Omental fat pad (tissue), 4 donors: ENCODE data around the gene PON3. TPM values are rescaled to one million over a fixed set of nuclear protein-coding genes. Genes with fewer than 3 reads are reported as not detected.

Experiments
- ATAC-seq: fragments of 150-250 bp; one replicate; pipeline ENCODE4 v1.9.1; 2016; ENCODE audit warnings: mild to moderate bottlenecking, moderate library complexity; ENCODE audit not compliant: low FRiP score
- DNase-seq: peaks from one replicate; pipeline ENCODE4 v3.0.0-alpha.2; 2019; ENCODE audit warnings: low spot score
- CTCF ChIP-seq, 3 donors: fragments of 450-650 bp; IDR thresholded peaks; one replicate each; pipeline ENCODE4 v1.5.1; 2016 to 2017; ENCODE audit warnings: antibody characterized with exemption in 3 of 3, mild to moderate bottlenecking in 3 of 3, moderate library complexity in 2 of 3
- total RNA-seq, 4 donors: library from RNA; depleted of rRNA; stranded (reverse); fragments of >200 nt; gene quantifications; one replicate each; pipeline ENCODE4 v1.1.0, GENCODE V29; 2016

The PON3 gene
- total RNA-seq, 4 donors from 2014 or later: 1.3 to 4.3 (median 3.1) TPM

- no peak for DNase-seq
- no peak for ATAC-seq
- TF ChIP-seq CTCF (IDR thresholded peaks at IDR 0.05): no peak
These were observed 74.5 kb downstream of the PON3 start for GRCh38 chr7:95321720-95322119.

GRCh38 chr7:95320651-95321050 lies 75.5 kb downstream of the PON3 start:
- no peak for TF ChIP-seq CTCF (IDR thresholded peaks at IDR 0.05)
- DNase-seq (no peak), ATAC-seq (no peak)

DNA sequence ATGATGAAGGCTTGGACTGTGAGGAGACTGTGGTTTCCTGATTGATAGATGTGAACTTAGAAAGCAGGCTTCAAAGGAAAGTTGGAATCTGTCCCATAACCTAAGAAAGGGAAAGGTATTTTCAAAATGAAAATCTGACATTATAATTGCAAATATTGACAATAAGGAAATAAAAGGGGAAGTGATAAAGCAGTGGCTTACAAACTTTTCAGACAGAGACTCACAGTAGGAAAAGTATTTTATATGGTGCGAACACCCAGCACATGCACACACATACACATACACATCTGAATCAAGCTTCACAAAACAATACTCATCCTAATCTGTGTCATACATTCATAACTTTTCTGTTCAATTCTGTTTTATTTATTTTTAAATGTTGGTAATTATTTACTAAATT lies 76.6 kb downstream of the PON3 start:
- ATAC-seq: no peak
- no peak for TF ChIP-seq CTCF (IDR thresholded peaks at IDR 0.05)
- DNase-seq: no peak

DNA sequence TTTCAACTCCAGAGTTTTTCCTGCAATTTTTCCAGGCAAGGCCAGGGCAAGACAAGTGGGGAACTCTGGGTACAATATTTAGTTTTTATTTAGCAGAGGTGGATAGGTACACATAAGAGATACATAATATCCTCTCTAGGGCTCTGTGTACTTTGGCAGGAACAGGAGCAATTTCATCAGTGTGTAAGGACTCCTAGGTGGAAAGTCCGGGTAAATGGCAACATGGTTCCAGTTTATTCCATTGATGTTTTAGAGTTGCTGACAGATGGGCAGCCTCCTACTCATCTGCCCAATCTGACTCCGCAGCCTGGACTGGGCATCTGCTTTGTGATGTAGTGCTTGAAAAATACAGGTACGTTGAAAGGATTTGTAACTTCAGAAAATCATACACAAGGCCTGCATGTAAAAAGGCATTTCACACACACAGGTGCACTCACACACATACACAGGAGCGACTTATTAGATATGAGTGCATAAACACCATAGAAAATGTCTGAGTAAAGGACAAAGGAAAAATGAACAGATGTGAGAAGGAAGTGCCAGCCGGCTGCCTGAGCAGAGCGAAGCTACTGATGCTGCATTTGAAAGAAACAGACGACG lies 77.6 kb downstream of the PON3 start:
- no peak for TF ChIP-seq CTCF (IDR thresholded peaks at IDR 0.05)
- no peak for ATAC-seq
- DNase-seq: no peak

DNA sequence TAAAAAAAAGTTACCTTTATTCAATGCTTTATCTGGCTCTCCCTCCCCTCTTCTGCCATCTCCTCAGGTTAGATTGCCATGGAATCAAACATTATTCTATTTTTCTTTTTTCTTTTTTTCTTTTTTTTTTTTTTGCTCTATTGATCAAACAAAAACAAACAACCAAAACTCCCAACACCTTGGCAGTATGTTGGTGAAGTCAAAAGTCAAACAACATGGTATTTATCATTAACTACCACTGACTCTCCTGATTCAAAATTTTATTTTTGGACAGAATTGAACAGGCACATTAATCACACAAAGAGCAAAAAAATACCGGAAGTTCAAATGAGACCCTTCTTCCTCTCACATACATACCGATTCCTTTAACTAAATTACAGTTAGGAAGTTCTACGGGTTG lies 78.2 kb downstream of the PON3 start:
- TF ChIP-seq CTCF (IDR thresholded peaks at IDR 0.05): no peak
- DNase-seq (no peak), ATAC-seq (no peak)

DNA sequence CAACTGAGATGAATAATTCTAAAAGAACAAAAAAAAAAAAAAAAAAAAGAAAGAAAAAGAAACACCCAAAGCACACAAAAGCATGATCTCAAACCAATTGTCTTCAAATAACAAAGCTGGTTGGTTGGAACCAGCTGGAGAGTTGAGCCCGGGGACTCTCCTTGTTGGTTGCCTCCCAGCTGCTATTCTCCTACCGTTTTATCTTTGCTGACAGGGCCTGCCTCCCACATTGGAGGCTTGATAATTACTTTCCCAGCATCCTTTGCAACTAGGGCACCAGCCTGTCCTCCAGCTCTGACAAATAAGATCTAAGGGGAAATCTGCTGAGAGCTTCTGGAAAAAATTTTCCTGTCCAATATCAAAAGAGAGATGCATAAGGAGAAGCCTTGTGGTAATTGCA lies 78.6 kb downstream of the PON3 start:
- TF ChIP-seq CTCF (IDR thresholded peaks at IDR 0.05): no peak
- ATAC-seq: no peak

DNA sequence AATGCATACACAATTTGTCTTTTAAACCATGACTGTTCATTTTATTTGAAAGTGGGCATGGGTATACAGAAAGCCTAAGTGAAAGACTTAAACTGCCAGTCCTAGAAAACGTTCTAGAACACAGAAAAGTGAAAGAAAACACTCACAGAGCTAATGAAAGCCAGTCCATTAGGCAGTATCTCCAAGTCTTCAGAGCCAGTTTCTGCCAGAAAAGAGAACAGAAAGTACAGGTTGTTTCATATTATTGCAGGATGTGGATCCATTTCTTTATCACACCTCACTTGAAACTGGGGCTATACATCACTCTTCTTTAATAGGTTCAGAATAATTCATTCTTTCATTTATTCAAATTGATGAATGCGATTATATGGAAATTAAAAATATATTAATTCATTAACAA lies 79.6 kb downstream of the PON3 start:
- no peak for DNase-seq
- ATAC-seq: no peak
- TF ChIP-seq CTCF (IDR thresholded peaks at IDR 0.05): no peak

More for the DNA sequence above, 78.6 kb downstream of the PON3 start:
- no peak for DNase-seq
